MG63 (cell line): ENCODE measurements around the gene PACSIN3. TPM values are rescaled to one million over a fixed set of nuclear protein-coding genes. Genes with fewer than 3 reads are reported as not detected.

ENCODE experiments used
- DNase-seq: peaks from one replicate; pipeline ENCODE4 v3.0.0-alpha.2; 2020
- H3K27me3 ChIP-seq: fragments of 250-450 bp; sonication (Bioruptor Pico); 2 replicates; pipeline ENCODE4 v1.5.1; 2020; ENCODE audit warnings: mild to moderate bottlenecking, moderate library complexity
- H3K36me3 ChIP-seq: fragments of 250-450 bp; sonication (Bioruptor Pico); 2 replicates; pipeline ENCODE4 v1.5.1; 2020; ENCODE audit warnings: mild to moderate bottlenecking, moderate library complexity
- H3K4me3 ChIP-seq: fragments of 250-450 bp; sonication (Bioruptor Pico); 2 replicates; pipeline ENCODE4 v1.5.1; 2020; ENCODE audit warnings: mild to moderate bottlenecking, moderate library complexity
- H3K9me3 ChIP-seq: fragments of 250-450 bp; sonication (Bioruptor Pico); 2 replicates; pipeline ENCODE4 v1.5.1; 2020; ENCODE audit warnings: mild to moderate bottlenecking, moderate library complexity
- total RNA-seq: library from RNA; depleted of rRNA; stranded (reverse); fragments of >200 nt; shearing (Covaris generic); gene quantifications from 2 replicates; pipeline ENCODE4 v1.2.3, GENCODE V29; 2014; ENCODE audit warnings: low replicate concordance; rRNA removed

PACSIN3 gene
- total RNA-seq, 1 experiment from 2014 or later, result 92.5 TPM

DNA sequence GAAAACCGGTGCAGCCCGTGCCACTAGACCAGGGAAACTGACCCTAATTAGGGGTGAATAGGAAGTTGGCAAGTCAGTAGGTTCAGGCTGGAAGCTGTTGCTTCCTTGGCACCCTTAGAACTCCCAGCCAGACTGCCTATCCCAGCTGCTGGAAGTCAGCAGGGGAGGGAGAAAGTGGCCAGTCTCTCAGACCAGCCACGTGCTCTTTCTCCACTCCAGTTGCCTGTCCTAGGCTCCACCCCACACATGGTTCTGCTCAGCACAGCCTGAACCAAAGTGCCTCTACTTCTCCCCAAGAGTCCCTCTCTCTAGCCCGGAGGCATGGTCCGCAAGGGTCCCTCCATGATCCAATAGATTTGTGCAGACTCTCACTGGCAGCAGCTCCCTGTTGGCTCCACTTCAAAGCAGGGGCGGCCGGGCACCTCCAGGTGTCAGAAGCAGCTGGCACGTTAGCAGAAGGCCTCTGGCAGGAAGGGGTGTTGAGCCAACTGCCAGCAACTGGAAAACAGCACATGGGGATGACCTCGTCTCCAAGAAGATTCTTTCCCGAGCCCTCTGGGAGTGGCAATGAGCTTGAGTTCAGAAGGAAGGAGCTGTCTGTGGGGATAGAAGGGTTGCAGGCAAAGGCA lies 37.2 kb downstream of the PACSIN3 start:
- Histone ChIP-seq H3K4me3 (no peak overlapping the region), H3K27me3 (no peaks in the 10 kb centered on the region), H3K36me3 (no peaks in the 10 kb centered on the region), H3K9me3 (no peaks in the 10 kb centered on the region)
- DNase-seq, result peak; percentile 77

DNA sequence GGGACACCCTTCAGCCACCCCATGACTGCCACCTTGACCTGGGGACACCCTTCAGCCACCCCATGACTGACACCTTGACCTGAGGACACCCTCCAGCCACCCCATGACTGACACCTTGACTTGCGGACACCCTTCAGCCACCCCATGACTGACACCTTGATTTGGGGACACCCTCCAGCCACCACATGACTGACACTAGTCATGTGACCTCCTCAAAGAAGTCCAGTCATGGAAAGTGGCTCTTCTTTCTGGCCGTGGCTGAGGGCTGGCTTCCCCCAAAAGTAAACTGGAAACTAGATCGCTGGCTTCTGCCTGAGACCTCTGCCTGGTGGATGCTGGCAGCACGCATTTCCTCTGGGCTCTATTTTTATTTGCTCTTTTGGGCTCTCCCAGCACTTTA lies 38.0 kb downstream of the PACSIN3 start:
- DNase-seq, result no peak
- Histone ChIP-seq H3K4me3 (no peak overlapping the region), H3K36me3 (no peaks in the 10 kb centered on the region), H3K27me3 (no peaks in the 10 kb centered on the region), H3K9me3 (no peaks in the 10 kb centered on the region)

DNA sequence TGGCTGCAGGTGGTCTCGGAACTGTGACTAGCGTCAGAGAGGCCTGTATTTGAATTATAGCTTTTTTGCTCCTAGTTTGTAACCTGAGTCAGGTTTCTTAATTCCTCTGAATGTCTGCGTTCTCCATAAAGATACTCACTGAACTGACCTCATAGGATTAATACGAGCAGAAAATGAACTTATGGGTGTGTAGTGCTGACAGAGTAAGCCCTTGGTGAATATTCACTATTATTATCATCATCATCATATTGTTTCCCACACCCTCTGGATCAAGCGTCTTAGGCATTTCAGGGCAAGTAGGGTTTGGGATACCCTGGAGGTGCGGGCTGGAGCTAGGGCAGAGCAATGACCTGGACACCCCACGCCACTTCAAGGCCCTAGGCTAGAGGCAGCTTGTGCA lies 38.6 kb downstream of the PACSIN3 start:
- DNase-seq, result no peak
- Histone ChIP-seq H3K9me3 (no peaks in the 10 kb centered on the region), H3K4me3 (no peak overlapping the region), H3K36me3 (no peaks in the 10 kb centered on the region), H3K27me3 (no peaks in the 10 kb centered on the region)

DNA sequence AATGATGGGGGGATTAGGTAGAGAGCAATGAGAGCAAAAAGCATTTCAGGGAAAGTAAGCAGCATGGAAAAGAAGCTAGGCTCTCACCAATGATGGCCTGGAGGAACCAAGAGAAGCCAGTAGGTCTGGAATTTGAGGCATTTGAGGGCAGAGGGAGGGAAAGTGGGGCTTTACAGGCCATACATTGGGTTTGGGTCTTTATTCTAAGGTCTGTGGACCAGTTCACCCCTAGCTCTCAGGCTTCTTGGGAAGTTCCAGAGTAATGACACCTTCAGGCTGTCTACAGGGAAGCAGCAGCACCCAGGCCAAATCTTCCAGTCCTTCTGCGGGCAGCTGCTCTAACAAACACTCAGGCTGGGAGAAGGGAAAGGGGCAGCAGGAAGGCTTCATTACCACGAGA lies 39.0 kb downstream of the PACSIN3 start:
- Histone ChIP-seq H3K36me3 (no peaks in the 10 kb centered on the region), H3K9me3 (no peaks in the 10 kb centered on the region), H3K27me3 (no peaks in the 10 kb centered on the region), H3K4me3 (no peak overlapping the region)
- DNase-seq, result no peak

DNA sequence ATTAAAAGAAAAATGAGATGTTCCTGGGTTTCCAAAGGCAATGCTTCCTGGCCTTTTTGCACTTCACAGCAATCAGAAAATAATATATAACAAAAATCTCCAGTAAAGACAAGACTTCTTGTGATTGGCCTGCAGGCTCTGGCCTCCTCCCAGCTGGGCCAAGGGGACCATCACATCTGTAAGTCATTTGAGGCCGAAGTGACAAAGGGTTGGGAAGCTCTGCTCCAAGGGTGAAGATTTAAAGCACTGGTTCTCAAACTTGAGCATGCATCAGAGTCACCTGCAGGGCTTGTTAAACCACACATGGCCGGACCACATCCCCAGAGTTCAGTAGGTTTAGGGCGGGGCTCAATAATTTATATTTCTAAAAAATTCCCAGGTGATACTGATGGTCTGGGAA lies 41.7 kb downstream of the PACSIN3 start:
- no peak for DNase-seq
- Histone ChIP-seq H3K36me3 (no peaks in the 10 kb centered on the region), H3K4me3 (no peak overlapping the region), H3K27me3 (no peaks in the 10 kb centered on the region), H3K9me3 (no peaks in the 10 kb centered on the region)

DNA sequence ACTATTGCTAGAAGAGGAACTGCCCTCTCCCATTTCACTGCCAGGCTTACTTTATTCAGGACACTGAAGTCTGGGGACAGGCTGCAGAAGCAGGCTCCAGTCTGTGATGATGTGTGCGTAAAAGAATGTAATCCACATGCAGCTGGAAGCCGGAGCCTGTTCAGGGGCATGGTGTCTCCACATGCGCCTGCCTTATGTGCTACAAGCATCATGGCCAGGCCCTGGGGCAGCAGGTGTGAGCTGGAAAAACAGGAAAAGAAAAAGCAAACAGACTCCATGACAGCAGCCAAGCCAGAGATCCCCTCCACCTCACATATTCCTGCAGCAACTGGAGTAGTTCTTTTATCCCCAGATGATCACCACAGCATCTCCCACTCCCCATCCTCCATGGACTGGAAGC lies 42.9 kb downstream of the PACSIN3 start:
- no peaks in the 10 kb centered on the region for H3K27me3 ChIP-seq
- no peaks in the 10 kb centered on the region for H3K36me3 ChIP-seq
- peak; percentile 82 for DNase-seq
- no peaks in the 10 kb centered on the region for H3K9me3 ChIP-seq
- H3K4me3 ChIP-seq, result no peak overlapping the region

DNA sequence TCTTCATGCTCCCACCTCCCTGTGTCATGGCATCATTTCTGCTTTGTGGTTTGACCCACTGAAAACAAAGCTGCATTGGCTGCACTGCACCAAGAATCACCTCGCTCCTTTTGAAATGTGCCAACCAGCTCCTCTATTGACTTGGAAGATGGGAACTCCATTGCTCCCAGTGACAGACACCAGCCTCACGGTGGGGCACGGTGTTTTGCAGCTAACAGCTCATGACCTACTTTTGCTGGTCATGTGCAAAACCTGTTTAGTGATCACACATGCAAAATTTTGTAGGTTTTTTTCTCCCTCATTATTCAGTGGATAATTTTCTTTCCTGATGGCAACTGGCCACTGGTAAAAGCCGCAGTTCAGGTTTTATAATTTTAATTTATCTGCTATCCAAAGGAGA lies 46.4 kb downstream of the PACSIN3 start:
- no peaks in the 10 kb centered on the region for H3K9me3 ChIP-seq
- H3K4me3 ChIP-seq, result no peak overlapping the region
- no peak for DNase-seq
- H3K27me3 ChIP-seq, result no peaks in the 10 kb centered on the region
- H3K36me3 ChIP-seq, result no peaks in the 10 kb centered on the region

DNA sequence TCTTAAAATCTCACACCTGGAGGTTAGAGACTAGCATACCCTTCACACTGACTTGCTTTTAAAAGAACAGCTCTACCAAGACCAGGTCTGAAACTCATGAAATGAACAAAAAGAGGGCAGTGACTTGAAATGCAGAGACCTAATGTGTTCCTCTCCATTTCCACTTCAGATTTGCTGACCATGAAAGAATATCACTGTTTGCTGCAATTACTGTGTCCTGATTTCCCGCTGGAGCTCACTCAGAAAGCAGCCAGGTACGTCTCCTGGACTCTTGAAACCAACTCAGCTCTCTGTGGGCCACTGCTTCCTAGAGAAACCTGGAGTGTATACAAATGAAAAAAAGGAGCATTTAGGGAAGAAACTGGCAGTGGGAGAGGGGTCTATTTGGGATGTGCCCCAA lies 48.8 kb downstream of the PACSIN3 start:
- Histone ChIP-seq H3K4me3 (no peak overlapping the region), H3K27me3 (no peaks in the 10 kb centered on the region), H3K9me3 (no peaks in the 10 kb centered on the region), H3K36me3 (no peaks in the 10 kb centered on the region)
- DNase-seq, result no peak

DNA sequence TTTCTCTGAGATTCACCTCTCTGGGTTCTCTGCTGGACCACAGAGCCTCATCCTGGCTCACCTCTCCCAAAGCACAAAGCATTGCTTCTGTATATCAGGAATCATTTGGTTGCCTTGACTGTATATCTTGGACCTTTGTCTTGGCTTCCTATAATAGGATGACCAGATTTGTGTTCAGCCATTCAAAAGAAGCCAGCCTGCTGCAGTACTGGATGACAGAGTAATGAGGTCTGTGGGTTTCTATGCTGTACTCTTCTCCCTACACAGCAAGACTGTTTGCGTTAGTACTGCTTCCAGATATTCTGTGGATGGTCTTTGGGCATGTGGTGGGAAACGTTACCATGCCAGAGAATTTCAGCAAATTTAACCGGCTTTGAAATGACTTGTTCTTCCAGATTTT lies 49.3 kb downstream of the PACSIN3 start:
- Histone ChIP-seq H3K27me3 (no peaks in the 10 kb centered on the region), H3K36me3 (no peaks in the 10 kb centered on the region), H3K4me3 (no peak overlapping the region), H3K9me3 (no peaks in the 10 kb centered on the region)
- no peak for DNase-seq

DNA sequence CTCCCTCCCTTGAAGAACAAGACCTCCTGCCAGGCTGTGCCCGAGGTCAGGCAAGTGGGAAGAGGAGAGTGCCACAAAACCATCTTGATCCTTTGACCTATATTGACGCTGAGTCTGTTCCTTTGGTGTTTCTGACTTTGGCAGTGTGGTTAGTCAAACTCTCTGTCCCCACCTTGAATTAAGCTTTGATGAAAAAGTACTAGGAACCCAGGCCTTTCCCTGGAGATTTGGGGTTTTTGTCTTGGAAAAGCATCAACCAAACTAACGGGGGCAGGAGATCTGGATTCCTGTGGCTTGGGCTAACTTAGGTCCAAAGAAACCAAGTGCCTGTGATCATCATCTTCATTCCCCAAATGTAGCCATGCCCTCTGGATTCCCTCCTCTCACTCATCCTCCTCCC lies 49.9 kb downstream of the PACSIN3 start:
- Histone ChIP-seq H3K4me3 (no peak overlapping the region), H3K9me3 (no peaks in the 10 kb centered on the region), H3K27me3 (no peaks in the 10 kb centered on the region), H3K36me3 (no peaks in the 10 kb centered on the region)
- DNase-seq, result no peak

DNA sequence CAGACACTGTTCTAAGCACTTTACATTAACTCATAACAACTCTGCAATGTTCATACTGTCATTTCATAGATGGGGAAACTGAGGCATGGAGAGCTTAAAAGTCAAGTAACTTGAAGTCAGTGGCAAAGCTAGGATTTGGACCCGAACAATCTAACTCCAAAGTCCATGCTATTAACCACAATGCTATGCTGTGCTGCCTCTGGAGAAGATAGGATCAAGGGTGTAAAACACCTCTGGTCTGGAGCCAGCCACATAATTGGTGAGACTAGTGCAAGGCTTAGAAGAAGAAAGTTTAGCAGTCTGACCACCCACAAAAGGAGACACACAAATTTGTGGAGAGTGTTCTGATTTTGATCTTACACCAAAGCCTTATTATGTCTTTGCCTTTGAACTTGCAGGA lies 53.3 kb downstream of the PACSIN3 start:
- Histone ChIP-seq H3K9me3 (no peaks in the 10 kb centered on the region), H3K4me3 (no peak overlapping the region), H3K27me3 (no peaks in the 10 kb centered on the region), H3K36me3 (no peaks in the 10 kb centered on the region)
- no peak for DNase-seq

DNA sequence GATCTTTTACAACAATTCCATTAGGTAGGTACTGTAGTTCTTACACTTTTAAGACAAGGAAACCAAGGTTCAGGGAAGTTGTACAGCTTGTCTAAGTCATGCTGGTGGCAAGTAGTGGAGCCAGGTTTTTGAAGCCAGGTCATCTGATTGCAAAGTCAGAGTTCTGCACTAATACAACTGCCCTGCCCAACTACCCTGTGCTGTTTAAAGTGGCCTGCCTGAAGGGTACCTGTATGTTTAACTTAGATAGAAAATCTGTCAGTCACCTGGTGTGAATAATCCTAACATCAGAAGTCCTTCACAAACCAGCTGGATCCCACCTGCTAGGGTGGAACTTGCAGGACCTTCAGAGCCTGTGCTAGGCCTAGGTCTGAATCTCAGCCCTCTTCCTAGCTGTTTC lies 53.7 kb downstream of the PACSIN3 start:
- Histone ChIP-seq H3K27me3 (no peaks in the 10 kb centered on the region), H3K4me3 (no peak overlapping the region), H3K36me3 (no peaks in the 10 kb centered on the region), H3K9me3 (no peaks in the 10 kb centered on the region)
- no peak for DNase-seq

DNA sequence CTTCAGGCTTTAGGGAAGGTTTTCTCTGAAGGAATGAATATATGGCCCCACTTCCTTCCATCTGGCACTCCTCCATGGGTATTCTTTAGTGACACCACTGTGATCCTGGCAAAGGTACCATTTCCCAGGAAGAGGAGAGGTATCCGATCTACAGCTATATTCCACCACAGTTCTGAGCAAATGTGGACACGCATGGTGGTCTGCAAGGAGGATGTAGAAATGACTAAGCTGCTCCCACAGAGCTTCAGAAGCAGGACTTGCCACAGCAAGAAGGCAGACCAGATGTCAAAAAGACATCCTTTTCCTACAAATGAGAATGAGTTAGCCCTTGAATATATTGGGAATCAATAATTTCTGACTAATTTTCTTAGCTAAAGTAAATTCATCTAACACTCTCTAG lies 55.1 kb downstream of the PACSIN3 start:
- no peak for DNase-seq
- no peaks in the 10 kb centered on the region for H3K36me3 ChIP-seq
- H3K9me3 ChIP-seq, result no peaks in the 10 kb centered on the region
- H3K27me3 ChIP-seq, result no peaks in the 10 kb centered on the region
- H3K4me3 ChIP-seq, result no peak overlapping the region

DNA sequence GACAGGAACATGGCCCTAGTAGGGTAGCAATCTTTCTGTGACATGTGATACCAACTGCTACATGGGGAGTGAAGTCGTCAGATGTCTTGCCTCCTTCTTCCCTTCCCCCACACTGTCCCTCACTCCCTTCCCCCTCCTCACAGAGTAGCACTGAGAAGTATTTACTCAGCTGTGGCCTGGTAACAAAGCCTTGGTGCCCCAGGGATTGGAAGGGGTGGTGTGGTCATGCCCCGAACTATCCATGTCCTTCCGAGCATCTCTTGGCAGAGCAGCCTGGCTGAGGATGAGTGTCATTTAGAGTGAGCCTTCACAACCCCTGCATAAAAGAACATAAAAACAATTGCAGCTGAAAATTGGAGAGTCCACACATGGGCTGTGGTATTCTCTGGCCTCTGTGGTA lies 55.7 kb downstream of the PACSIN3 start:
- Histone ChIP-seq H3K36me3 (no peaks in the 10 kb centered on the region), H3K9me3 (no peaks in the 10 kb centered on the region), H3K4me3 (no peak overlapping the region), H3K27me3 (no peaks in the 10 kb centered on the region)
- DNase-seq, result no peak

Other genes with a start within 250 kb of the PACSIN3 start
- 1.6 and 5.2 TPM in 2 replicates for gene CSTPP1, start 249.7 kb downstream of the PACSIN3 start, total RNA-seq
- 71.0 and 92.8 TPM in 2 replicates for gene ARFGAP2, start 9.6 kb downstream of the PACSIN3 start, total RNA-seq
- 13.9 and 20.0 TPM in 2 replicates for gene DDB2, start 28.5 kb upstream of the PACSIN3 start, total RNA-seq
- 9.6 and 42.7 TPM in 2 replicates for gene ACP2, start 62.4 kb upstream of the PACSIN3 start, total RNA-seq
- 11.3 and 12.6 TPM in 2 replicates for gene NR1H3, start 71.6 kb upstream of the PACSIN3 start, total RNA-seq
- 6.9 and 7.8 TPM in 2 replicates for gene MADD, start 83.7 kb upstream of the PACSIN3 start, total RNA-seq
- gene MYBPC3, start 166.3 kb upstream of the PACSIN3 start, total RNA-seq, result not detected in 2 replicates
- gene SPI1, start 192.1 kb upstream of the PACSIN3 start, total RNA-seq, result not detected in 2 replicates
- gene SLC39A13, start 222.2 kb upstream of the PACSIN3 start, total RNA-seq, result 34.0 and 51.1 TPM in 2 replicates
- 147 and 165 TPM in 2 replicates for gene PSMC3, start 240.0 kb upstream of the PACSIN3 start, total RNA-seq